H9 (cell line): ENCODE measurements around the gene BMPR2. TPM values are rescaled to one million over a fixed set of nuclear protein-coding genes. Genes with fewer than 3 reads are reported as not detected.
"Not testable (repeated sequence)": the region's sequence is repeated elsewhere in the genome, so short reads cannot be mapped to it uniquely, and the experiment has no call there.

Experiments
- DNase-seq: peaks from one replicate; pipeline ENCODE4 v3.0.0-alpha.2; 2017
- H2AFZ ChIP-seq: one replicate; pipeline ENCODE4 v1.6.1; 2013; ENCODE audit warnings: mild to moderate bottlenecking, low read length, control low read depth, moderate library complexity
- H2AK5ac ChIP-seq: 2 replicates; pipeline ENCODE4 v1.6.1; 2013; ENCODE audit warnings: low read length, control low read depth, mixed read lengths; ENCODE audit not compliant: insufficient read length
- H2BK120ac ChIP-seq: one replicate; pipeline ENCODE4 v1.6.1; 2013; ENCODE audit warnings: low read depth, mild to moderate bottlenecking, low read length, control low read depth, inconsistent platforms; ENCODE audit not compliant: poor library complexity, severe bottlenecking
- H2BK12ac ChIP-seq: 2 replicates; pipeline ENCODE4 v1.6.1; 2013; ENCODE audit warnings: low read length, control low read depth, mixed read lengths, low read depth; ENCODE audit not compliant: insufficient read length
- H2BK15ac ChIP-seq: 2 replicates; pipeline ENCODE4 v1.6.1; 2013; ENCODE audit warnings: low read depth, low read length, control low read depth
- H2BK20ac ChIP-seq: one replicate; pipeline ENCODE4 v1.6.1; 2013; ENCODE audit warnings: low read depth, mild to moderate bottlenecking, low read length, control low read depth, inconsistent platforms; ENCODE audit not compliant: poor library complexity, severe bottlenecking
- H2BK5ac ChIP-seq: 2 replicates; pipeline ENCODE4 v1.6.1; 2013; ENCODE audit warnings: low read length, control low read depth, mixed read lengths; ENCODE audit not compliant: insufficient read length
- H3K14ac ChIP-seq: 2 replicates; pipeline ENCODE4 v1.6.1; 2013; ENCODE audit warnings: low read length, control low read depth; ENCODE audit not compliant: insufficient read depth
- H3K18ac ChIP-seq: 2 replicates; pipeline ENCODE4 v1.6.1; 2013; ENCODE audit warnings: low read depth, mild to moderate bottlenecking, mixed read lengths, low read length, control low read depth; ENCODE audit not compliant: insufficient read length
- H3K23ac ChIP-seq: 2 replicates; pipeline ENCODE4 v1.6.1; 2013; ENCODE audit warnings: low read length, control low read depth, mixed read lengths, low read depth; ENCODE audit not compliant: insufficient read length
- H3K23me2 ChIP-seq: 2 replicates; pipeline ENCODE4 v1.6.1; 2013; ENCODE audit warnings: low read depth, mild to moderate bottlenecking, mixed read lengths, low read length, control low read depth; ENCODE audit not compliant: insufficient read length, poor library complexity, severe bottlenecking
- H3K27ac ChIP-seq: 2 replicates; pipeline ENCODE4 v1.5.1; 2013; ENCODE audit warnings: low read length, control low read depth, mixed read lengths, low read depth; ENCODE audit not compliant: insufficient read length
- H3K27me3 ChIP-seq: 2 replicates; pipeline ENCODE4 v1.6.1; 2013; ENCODE audit warnings: low read length, control low read depth, inconsistent platforms; ENCODE audit not compliant: insufficient read depth
- H3K4ac ChIP-seq: 2 replicates; pipeline ENCODE4 v1.6.1; 2013; ENCODE audit warnings: low read depth, mild to moderate bottlenecking, control low read depth, inconsistent platforms, low read length, moderate library complexity
- H3K4me1 ChIP-seq: 2 replicates; pipeline ENCODE4 v1.6.1; 2013; ENCODE audit warnings: low read length, control low read depth, inconsistent platforms; ENCODE audit not compliant: insufficient read depth
- H3K4me2 ChIP-seq: 2 replicates; pipeline ENCODE4 v1.6.1; 2013; ENCODE audit warnings: low read length, control low read depth, mixed read lengths; ENCODE audit not compliant: insufficient read length, insufficient read depth
- H3K56ac ChIP-seq: 2 replicates; pipeline ENCODE4 v1.6.1; 2013; ENCODE audit warnings: low read depth, mild to moderate bottlenecking, mixed read lengths, low read length, control low read depth; ENCODE audit not compliant: insufficient read length
- H3K79me1 ChIP-seq: 2 replicates; pipeline ENCODE4 v1.6.1; 2013; ENCODE audit warnings: low read depth, mild to moderate bottlenecking, moderate library complexity, low read length, control low read depth, inconsistent platforms; ENCODE audit not compliant: insufficient read depth, poor library complexity, severe bottlenecking
- H3K79me2 ChIP-seq: 2 replicates; pipeline ENCODE4 v1.6.1; 2013; ENCODE audit warnings: low read length, control low read depth, inconsistent platforms; ENCODE audit not compliant: insufficient read depth
- H3K9ac ChIP-seq: 2 replicates; pipeline ENCODE4 v1.6.1; 2013; ENCODE audit warnings: low read length, control low read depth, mixed read lengths; ENCODE audit not compliant: insufficient read length; ENCODE audit errors: extremely low read depth
- H3K9me3 ChIP-seq: one replicate; pipeline ENCODE4 v1.6.1; 2013; ENCODE audit warnings: low read depth, low read length, inconsistent platforms; ENCODE audit not compliant: control insufficient read depth
- H3T11ph ChIP-seq: one replicate; pipeline ENCODE4 v1.6.1; 2013; ENCODE audit warnings: mild to moderate bottlenecking, low read length, control low read depth, inconsistent platforms
- H4K20me1 ChIP-seq: one replicate; pipeline ENCODE4 v1.6.1; 2013; ENCODE audit not compliant: control insufficient read depth, insufficient read length, insufficient read depth
- H4K5ac ChIP-seq: 2 replicates; pipeline ENCODE4 v1.6.1; 2013; ENCODE audit warnings: low read depth, mild to moderate bottlenecking, mixed read lengths, low read length, control low read depth; ENCODE audit not compliant: insufficient read length
- H4K8ac ChIP-seq: replicated peaks from 2 replicates; pipeline ENCODE4 v1.6.1; 2013; ENCODE audit warnings: low read length, control low read depth, mixed read lengths, low read depth; ENCODE audit not compliant: insufficient read length
- H4K91ac ChIP-seq: 2 replicates; pipeline ENCODE4 v1.6.1; 2013; ENCODE audit warnings: low read depth, mild to moderate bottlenecking, moderate library complexity, mixed read lengths, low read length, control low read depth; ENCODE audit not compliant: insufficient read length
- H3K27ac Mint-ChIP-seq, 3 experiments: 2 replicates in 2 of 3; 3 replicates in 1 of 3; pipeline ENCODE4 v1.8.0; 2020 to 2021; ENCODE audit warnings: mixed read lengths in 3 of 3, mild to moderate bottlenecking in 1 of 3, moderate library complexity in 1 of 3
- H3K27me3 Mint-ChIP-seq: 2 replicates; pipeline ENCODE4 v1.8.0; 2021; ENCODE audit warnings: low read depth, mild to moderate bottlenecking, moderate library complexity, mixed read lengths
- H3K36me3 Mint-ChIP-seq, 3 experiments: 2 replicates in 2 of 3; 3 replicates in 1 of 3; pipeline ENCODE4 v1.8.0; 2020 to 2021; ENCODE audit warnings: low read depth in 3 of 3, mixed read lengths in 3 of 3; ENCODE audit not compliant: insufficient read depth in 1 of 3
- H3K4me1 Mint-ChIP-seq, 2 experiments: 2 replicates each; pipeline ENCODE4 v1.8.0; 2020; ENCODE audit warnings: mixed read lengths in 2 of 2
- H3K4me3 Mint-ChIP-seq, 2 experiments: 2 replicates in 1 of 2; 3 replicates in 1 of 2; pipeline ENCODE4 v1.8.0; 2020 to 2021; ENCODE audit warnings: mild to moderate bottlenecking in 2 of 2, mixed read lengths in 2 of 2, moderate library complexity in 1 of 2
- H3K9me3 Mint-ChIP-seq, 2 experiments: 2 replicates in 1 of 2; 3 replicates in 1 of 2; pipeline ENCODE4 v1.8.0; 2020; ENCODE audit warnings: mild to moderate bottlenecking in 2 of 2, mixed read lengths in 2 of 2, moderate library complexity in 1 of 2
- CTCF ChIP-seq: fragments of 200-600 bp; sonication (generic); conservative IDR thresholded peaks from 3 replicates; pipeline ENCODE4 v1.8.0; 2021; ENCODE audit warnings: antibody characterized with exemption, mild to moderate bottlenecking
- WGBS: extraction: QIAGEN DNeasy Blood & Tissue Kit; methylation state at CpG from one replicate; pipeline ENCODE4 v1.1.7; 2013; ENCODE audit warnings: missing lambda C conversion rate, low lambda C conversion rate, mixed read lengths; ENCODE audit not compliant: insufficient read length; ENCODE audit errors: extremely low coverage; 5-methylcytosine and 5-hydroxymethylcytosine counted together
- total RNA-seq: library from RNA; stranded (reverse); gene quantifications from 2 replicates; pipeline ENCODE4 v1.2.1, GENCODE V29; 2021

BMPR2 gene
- total RNA-seq, 1 experiment from 2014 or later, result 17.3 TPM

GRCh38 chr2:202495230-202495604, 119.1 kb downstream of the BMPR2 start:
- H3K14ac ChIP-seq, result no peak overlapping the region
- H3K27me3 Mint-ChIP-seq, result no peaks in the 10 kb centered on the region
- H3T11ph ChIP-seq, result no peak overlapping the region
- no peak overlapping the region for H3K56ac ChIP-seq
- H3K4ac ChIP-seq, result no peak overlapping the region
- TF ChIP-seq CTCF, result no peak; the same call in 2 of the 3 replicates
- H3K9ac ChIP-seq, result no peak overlapping the region
- no peak overlapping the region for H2BK20ac ChIP-seq
- H3K9me3 ChIP-seq, result no peaks in the 10 kb centered on the region
- H4K91ac ChIP-seq, result no peak overlapping the region
- no peaks in the 10 kb centered on the region for H3K79me1 ChIP-seq
- no peaks in the 10 kb centered on the region for H3K79me2 ChIP-seq
- no CpG with 5 or more reads among the region's 23 CpGs for WGBS
- H3K27ac Mint-ChIP-seq, result peak overlapping the region; percentile 55 to 82 (median 81); a peak in 3 of 7 replicates
- no peak overlapping the region for H2AK5ac ChIP-seq
- H3K4me2 ChIP-seq, result no peak overlapping the region
- no peak overlapping the region for H2BK120ac ChIP-seq
- no peaks in the 10 kb centered on the region for H3K23me2 ChIP-seq
- no peaks in the 10 kb centered on the region for H3K9me3 Mint-ChIP-seq
- H3K4me1 ChIP-seq, result no peaks in the 10 kb centered on the region; the same call in 1 of the 2 replicates
- no peak overlapping the region for H3K27ac ChIP-seq
- no peaks in the 10 kb centered on the region for H4K20me1 ChIP-seq
- no peak overlapping the region for H2BK5ac ChIP-seq
- no peak overlapping the region for H4K8ac ChIP-seq
- H4K5ac ChIP-seq, result no peak overlapping the region
- no peak overlapping the region for H2AFZ ChIP-seq
- no peak overlapping the region for H3K23ac ChIP-seq
- peaks cover 41 to 47% of the 10 kb centered on the region in 2 experiments for H3K4me1 Mint-ChIP-seq
- H3K27me3 ChIP-seq, result no peaks in the 10 kb centered on the region
- no peak overlapping the region for H3K18ac ChIP-seq
- H2BK12ac ChIP-seq, result no peak overlapping the region
- H3K36me3 Mint-ChIP-seq, result peaks cover 0 to 3% (median 0%) of the 10 kb centered on the region in 3 experiments; a peak in 1 of 7 replicates
- no peak overlapping the region; a peak in 1 of 5 replicates for H3K4me3 Mint-ChIP-seq
- H2BK15ac ChIP-seq, result no peak overlapping the region
- DNase-seq, result peak; percentile 52

- H2BK15ac ChIP-seq, H2AFZ ChIP-seq, H3K79me1 ChIP-seq, H4K8ac ChIP-seq, H4K5ac ChIP-seq, H2BK5ac ChIP-seq, H2BK12ac ChIP-seq, H3K9ac ChIP-seq, H3K23ac ChIP-seq, H3T11ph ChIP-seq, H3K79me2 ChIP-seq, H4K91ac ChIP-seq, H3K14ac ChIP-seq, H3K27ac ChIP-seq, H3K36me3 Mint-ChIP-seq, H3K27me3 Mint-ChIP-seq, H3K9me3 Mint-ChIP-seq, H2BK120ac ChIP-seq, H3K9me3 ChIP-seq, H3K23me2 ChIP-seq, H3K27ac Mint-ChIP-seq, H3K27me3 ChIP-seq, H2BK20ac ChIP-seq, H4K20me1 ChIP-seq, H3K4ac ChIP-seq, H2AK5ac ChIP-seq, H3K56ac ChIP-seq, H3K18ac ChIP-seq, H3K4me1 ChIP-seq: not testable (repeated sequence)
- H3K4me2 ChIP-seq, result peak overlapping the region; percentile 52
- no CpG with 5 or more reads among the region's 38 CpGs for WGBS
- DNase-seq, result peak; percentile 36
- Mint-ChIP-seq H3K4me1 (peaks cover 52 to 54% of the 10 kb centered on the region in 2 experiments), H3K4me3 (peak overlapping the region in 1 of 2 experiments; percentile 85; a peak in 3 of 5 replicates)
These were observed 120.8 kb downstream of the BMPR2 start for GRCh38 chr2:202496835-202497472.
